DND-41 (cell line): ENCODE data around the gene ANKLE1.

ENCODE experiments used
- ATAC-seq: fragments of 200-7000 bp; cut with Tn5 transposase; 3 replicates; pipeline ENCODE4 v1.9.1; 2021; ENCODE audit warnings: low read depth; ENCODE audit not compliant: insufficient read depth
- DNase-seq: peaks from one replicate; pipeline ENCODE4 v3.0.0-alpha.2; 2020
- H2AFZ ChIP-seq: 2 replicates; pipeline ENCODE4 v1.6.0; 2012; ENCODE audit warnings: low read depth, low read length
- H3K27ac ChIP-seq: 2 replicates; pipeline ENCODE4 v1.5.1; 2012; ENCODE audit warnings: low read length, inconsistent platforms
- H3K27me3 ChIP-seq: fragments of 200-600 bp; sonication (generic); 2 replicates; pipeline ENCODE4 v1.6.0; 2012; ENCODE audit warnings: low read length, mild to moderate bottlenecking, inconsistent platforms; ENCODE audit not compliant: insufficient read depth, poor library complexity
- H3K36me3 ChIP-seq: 2 replicates; pipeline ENCODE4 v1.5.1; 2012; ENCODE audit warnings: low read length, inconsistent platforms; ENCODE audit not compliant: insufficient read depth
- H3K4me1 ChIP-seq: 2 replicates; pipeline ENCODE4 v1.5.1; 2012; ENCODE audit warnings: mild to moderate bottlenecking, low read length; ENCODE audit not compliant: insufficient read depth
- H3K4me2 ChIP-seq: 2 replicates; pipeline ENCODE4 v1.6.0; 2012; ENCODE audit warnings: mild to moderate bottlenecking, moderate library complexity, low read length, inconsistent platforms; ENCODE audit not compliant: insufficient read depth
- H3K4me3 ChIP-seq, 2 experiments: fragments of 200-600 bp in 1 of 2; shearing (Covaris generic) in 1 of 2; 2 replicates each; pipeline ENCODE4 v1.5.1; 2012 to 2016; ENCODE audit warnings: inconsistent platforms in 2 of 2, low read length in 2 of 2, mild to moderate bottlenecking in 2 of 2, low read depth in 1 of 2, moderate library complexity in 1 of 2
- H3K79me2 ChIP-seq: 2 replicates; pipeline ENCODE4 v1.6.0; 2012; ENCODE audit warnings: low read length, inconsistent platforms; ENCODE audit not compliant: insufficient read depth
- H3K9ac ChIP-seq: 2 replicates; pipeline ENCODE4 v1.6.0; 2012; ENCODE audit warnings: low read depth, mild to moderate bottlenecking, inconsistent platforms, low read length, moderate library complexity
- H3K9me3 ChIP-seq: 2 replicates; pipeline ENCODE4 v1.5.1; 2012; ENCODE audit warnings: low read length, moderate library complexity, mild to moderate bottlenecking, inconsistent platforms; ENCODE audit not compliant: insufficient read depth, severe bottlenecking
- H4K20me1 ChIP-seq: 2 replicates; pipeline ENCODE4 v1.6.0; 2012; ENCODE audit warnings: low read length; ENCODE audit not compliant: insufficient read depth
- CTCF ChIP-seq: IDR thresholded peaks from 2 replicates; pipeline ENCODE4 v1.5.1; 2012; ENCODE audit warnings: borderline replicate concordance, low read length, moderate library complexity, mild to moderate bottlenecking; ENCODE audit not compliant: poor library complexity, severe bottlenecking; ENCODE audit errors: extremely low read depth
- EZH2 ChIP-seq: IDR thresholded peaks from 3 replicates; pipeline ENCODE4 v1.6.1; 2012; ENCODE audit warnings: borderline replicate concordance, low read depth, mild to moderate bottlenecking, moderate library complexity, low read length, inconsistent platforms; ENCODE audit not compliant: severe bottlenecking

The ANKLE1 gene

GRCh38 chr19:17244618-17245534 lies 36.8 kb upstream of the ANKLE1 start:
- H3K36me3 ChIP-seq = peaks cover 8% of the 10 kb centered on the region; the same call in 1 of the 2 replicates
- H3K9me3 ChIP-seq = no peaks in the 10 kb centered on the region
- H3K27me3 ChIP-seq = no peaks in the 10 kb centered on the region
- no peak for ATAC-seq
- peak overlapping the region; percentile 17 to 60; a peak in 3 of 4 replicates for H3K4me3 ChIP-seq
- peaks cover 35% of the 10 kb centered on the region for H3K4me1 ChIP-seq
- DNase-seq = no peak
- peak overlapping the region; percentile 81 for H3K9ac ChIP-seq
- H3K4me2 ChIP-seq = peak overlapping the region; percentile 98
- H4K20me1 ChIP-seq = peaks cover 8% of the 10 kb centered on the region
- H2AFZ ChIP-seq = peak overlapping the region; percentile 62
- TF ChIP-seq CTCF (no peak), EZH2 (no peak)
- H3K79me2 ChIP-seq = peaks cover 34% of the 10 kb centered on the region
- peak overlapping the region; percentile 44; the same call in 1 of the 2 replicates for H3K27ac ChIP-seq

DNA sequence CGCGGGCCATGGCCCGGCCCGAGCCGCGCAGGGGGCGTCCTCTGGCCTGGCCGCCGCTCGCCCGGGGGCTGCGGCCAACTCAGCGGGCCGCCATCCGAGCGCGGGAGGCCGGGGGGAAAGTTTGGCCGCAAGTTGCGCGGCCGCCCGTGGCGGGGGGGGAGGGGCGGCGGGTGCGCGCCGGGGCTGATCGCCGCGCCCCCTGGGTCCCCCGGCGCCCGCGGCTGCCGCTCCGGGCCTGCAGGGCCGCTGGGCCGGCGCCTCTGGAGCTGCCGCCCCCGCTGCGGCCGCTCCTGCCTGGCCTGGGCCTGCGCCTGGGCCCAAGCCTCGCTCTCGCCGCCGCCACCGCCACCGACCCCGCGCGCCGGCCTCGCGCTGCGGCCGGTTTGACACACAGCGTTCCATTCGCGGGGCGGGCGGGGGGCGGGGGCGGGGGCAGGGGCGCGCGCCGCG lies 36.1 kb upstream of the ANKLE1 start, which contains the start of gene NR2F6:
TSS of gene NR2F6 (minus strand) at position 385 of the 450 bp plus-strand sequence. CDS start 699 bp downstream, outside the sequence.
- H3K36me3 ChIP-seq = peaks cover 1% of the 10 kb centered on the region; the same call in 1 of the 2 replicates
- peak within 1 kb of the TSS; percentile 81 for H3K9ac ChIP-seq
- no peak for DNase-seq
- TF ChIP-seq CTCF = no peak
- TF ChIP-seq EZH2 = no peak
- H3K27ac ChIP-seq = peak within 1 kb of the TSS; percentile 80
- peak within 1 kb of the TSS; percentile 98 for H3K4me2 ChIP-seq
- peak within 1 kb of the TSS; percentile 96 for H2AFZ ChIP-seq
- H3K79me2 ChIP-seq = peaks cover 31% of the 10 kb centered on the region
- H3K9me3 ChIP-seq = no peaks in the 10 kb centered on the region
- H3K4me3 ChIP-seq = peak within 1 kb of the TSS; percentile 34 to 92
- peaks cover 35% of the 10 kb centered on the region for H3K4me1 ChIP-seq
- H4K20me1 ChIP-seq = peaks cover 8% of the 10 kb centered on the region
- ATAC-seq = no peak; the same call in 2 of the 3 replicates
- no peaks in the 10 kb centered on the region for H3K27me3 ChIP-seq

DNA sequence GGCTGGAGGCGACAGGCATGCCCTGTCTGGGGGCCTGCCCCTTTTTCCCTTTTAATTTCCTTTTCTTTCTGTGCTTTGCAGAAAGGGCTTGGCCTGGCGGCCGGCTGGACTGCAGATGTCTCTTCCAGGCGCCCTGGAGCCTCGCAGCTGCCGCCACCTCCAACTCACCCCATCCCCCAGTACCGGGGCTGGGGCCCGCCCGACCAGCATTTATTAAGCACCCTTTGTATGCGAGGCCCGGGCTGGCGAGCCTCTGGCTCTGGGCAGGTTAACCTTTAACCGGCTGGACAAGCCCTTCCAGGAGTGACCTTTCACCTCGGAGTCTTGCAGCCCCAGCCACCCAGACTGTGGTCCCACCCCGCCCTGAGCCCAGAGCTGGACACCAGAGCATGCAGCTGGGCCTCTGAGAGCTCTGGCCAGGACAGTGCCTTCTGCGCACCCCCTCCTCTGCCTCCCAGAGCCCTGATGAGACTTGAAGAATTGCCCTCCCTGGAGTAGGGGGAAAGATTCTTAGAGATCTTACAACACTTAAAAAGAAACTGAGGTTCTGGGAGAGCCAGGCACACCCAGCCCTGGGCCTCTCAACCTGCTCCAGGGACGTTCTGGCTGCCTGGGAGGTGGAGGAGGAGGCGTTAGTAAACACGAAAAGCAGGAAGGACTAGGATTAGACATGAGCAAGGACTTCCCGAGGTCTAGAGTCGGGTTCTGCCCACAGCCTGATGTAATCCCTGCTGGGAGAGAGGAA lies 34.8 kb upstream of the ANKLE1 start:
- H3K9me3 ChIP-seq = no peaks in the 10 kb centered on the region
- peak overlapping the region; percentile 96 for H2AFZ ChIP-seq
- no peaks in the 10 kb centered on the region for H3K27me3 ChIP-seq
- TF ChIP-seq CTCF (no peak), EZH2 (no peak)
- peaks cover 31% of the 10 kb centered on the region for H3K79me2 ChIP-seq
- peaks cover 8% of the 10 kb centered on the region for H4K20me1 ChIP-seq
- peak overlapping the region; percentile 98 for H3K4me2 ChIP-seq
- H3K4me1 ChIP-seq = peaks cover 35% of the 10 kb centered on the region
- DNase-seq (no peak), ATAC-seq (no peak; the same call in 2 of the 3 replicates)
- peak overlapping the region; percentile 34 to 92; a peak in 3 of 4 replicates for H3K4me3 ChIP-seq
- H3K36me3 ChIP-seq = no peaks in the 10 kb centered on the region
- peak overlapping the region; percentile 81 for H3K9ac ChIP-seq
- H3K27ac ChIP-seq = peak overlapping the region; percentile 80
